GM18505 (cell line): ENCODE measurements around the gene MDFIC.

ENCODE experiments used
- ATAC-seq: cut with Tn5 transposase; IDR thresholded peaks from one replicate; pipeline ENCODE4 v1.9.1; 2021; ENCODE audit not compliant: unreplicated experiment
- POLR2A ChIP-seq: IDR thresholded peaks from 4 replicates; pipeline ENCODE4 v1.6.1; 2011; ENCODE audit warnings: borderline replicate concordance; ENCODE audit not compliant: insufficient read depth, insufficient read length; ENCODE audit errors: extremely low read depth

Gene MDFIC

GRCh38 chr7:114916261-114916892 lies 5.5 kb upstream of the MDFIC start:
- peak; percentile 73 for TF ChIP-seq POLR2A
- ATAC-seq: peak; percentile 95

- no peak for TF ChIP-seq POLR2A
- ATAC-seq: no peak
Measured at GRCh38 chr7:114917211-114917839, 4.6 kb upstream of the MDFIC start.

GRCh38 chr7:114919587-114919986 lies 2.3 kb upstream of the MDFIC start:
- ATAC-seq: no peak
- no peak for TF ChIP-seq POLR2A

GRCh38 chr7:114921631-114922025 lies 266 bp upstream of the MDFIC start:
- no peak for ATAC-seq
- TF ChIP-seq POLR2A: no peak

GRCh38 chr7:114922652-114923402 lies 933 bp downstream of the MDFIC start:
- TF ChIP-seq POLR2A: peak; percentile 67
- ATAC-seq: peak; percentile 27

- no peak for TF ChIP-seq POLR2A
- no peak for ATAC-seq
Measured at GRCh38 chr7:114923403-114923713, 1.5 kb downstream of the MDFIC start.

- peak; percentile 23 for ATAC-seq
- peak; percentile 40 for TF ChIP-seq POLR2A
Measured at GRCh38 chr7:114924038-114924712, 2.3 kb downstream of the MDFIC start.

GRCh38 chr7:114925434-114925833 lies 3.5 kb downstream of the MDFIC start:
- ATAC-seq: no peak
- no peak for TF ChIP-seq POLR2A

- no peak for ATAC-seq
- TF ChIP-seq POLR2A: no peak
Measured at GRCh38 chr7:114928060-114928459, 6.2 kb downstream of the MDFIC start.

- ATAC-seq: no peak
- no peak for TF ChIP-seq POLR2A
Measured at GRCh38 chr7:114929570-114929969, 7.7 kb downstream of the MDFIC start.

GRCh38 chr7:114930107-114930661 lies 8.3 kb downstream of the MDFIC start:
- no peak for ATAC-seq
- TF ChIP-seq POLR2A: no peak

- TF ChIP-seq POLR2A: no peak
- peak; percentile 51 for ATAC-seq
Measured at GRCh38 chr7:114930829-114931655, 9.1 kb downstream of the MDFIC start.
